Astrocyte (in vitro differentiated cells and primary cell): ENCODE measurements around the gene LIPT2. TPM values are rescaled to one million over a fixed set of nuclear protein-coding genes. Genes with fewer than 3 reads are reported as not detected.

Experiments used
- DNase-seq: peaks from one replicate; pipeline ENCODE4 v3.0.0-alpha.2; 2010; ENCODE audit warnings: low read depth
- FAIRE-seq: peaks from 2 replicates; lab custom pipeline; 2011; peaks lifted over from hg19 to GRCh38; lab: Jason Lieb, UNC
- H2AFZ ChIP-seq: 2 replicates; pipeline ENCODE4 v1.6.0; 2012; ENCODE audit warnings: low read depth, low read length, inconsistent platforms
- H3K27ac ChIP-seq: 2 replicates; pipeline ENCODE4 v1.5.1; 2011; ENCODE audit warnings: low read depth, low read length, inconsistent platforms
- H3K27me3 ChIP-seq: 2 replicates; pipeline ENCODE4 v1.6.0; 2011; ENCODE audit warnings: low read length, inconsistent platforms; ENCODE audit not compliant: insufficient read depth
- H3K36me3 ChIP-seq: 2 replicates; pipeline ENCODE4 v1.5.1; 2011; ENCODE audit warnings: low read length, inconsistent platforms; ENCODE audit not compliant: insufficient read depth
- H3K4me1 ChIP-seq: 2 replicates; pipeline ENCODE4 v1.5.1; 2011; ENCODE audit warnings: low read length, inconsistent platforms; ENCODE audit not compliant: insufficient read depth
- H3K4me2 ChIP-seq: 2 replicates; pipeline ENCODE4 v1.6.0; 2012; ENCODE audit warnings: low read length, inconsistent platforms
- H3K4me3 ChIP-seq: 2 replicates; pipeline ENCODE4 v1.5.1; 2011; ENCODE audit warnings: low read depth, mild to moderate bottlenecking, low read length, inconsistent platforms; ENCODE audit not compliant: insufficient read depth
- H3K79me2 ChIP-seq: 2 replicates; pipeline ENCODE4 v1.6.0; 2012; ENCODE audit warnings: mild to moderate bottlenecking, low read length, inconsistent platforms; ENCODE audit not compliant: insufficient read depth
- H3K9ac ChIP-seq: 2 replicates; pipeline ENCODE4 v1.6.0; 2012; ENCODE audit warnings: mild to moderate bottlenecking, low read length, inconsistent platforms
- H3K9me3 ChIP-seq: 2 replicates; pipeline ENCODE4 v1.5.1; 2012; ENCODE audit warnings: low read depth, mild to moderate bottlenecking, low read length, inconsistent platforms; ENCODE audit not compliant: insufficient read depth
- H4K20me1 ChIP-seq: 2 replicates; pipeline ENCODE4 v1.6.0; 2012; ENCODE audit warnings: low read length, inconsistent platforms; ENCODE audit not compliant: insufficient read depth
- H3K27ac Mint-ChIP-seq: one replicate; pipeline ENCODE4 v1.8.0; 2021; ENCODE audit warnings: mild to moderate bottlenecking, mixed read lengths; ENCODE audit not compliant: unreplicated experiment
- H3K27me3 Mint-ChIP-seq: one replicate; pipeline ENCODE4 v1.8.0; 2021; ENCODE audit warnings: low read depth, mixed read lengths; ENCODE audit not compliant: unreplicated experiment
- H3K36me3 Mint-ChIP-seq: one replicate; pipeline ENCODE4 v1.8.0; 2021; ENCODE audit warnings: low read depth, mixed read lengths; ENCODE audit not compliant: unreplicated experiment
- H3K4me1 Mint-ChIP-seq: one replicate; pipeline ENCODE4 v1.8.0; 2021; ENCODE audit warnings: low read depth, mixed read lengths; ENCODE audit not compliant: unreplicated experiment
- H3K4me3 Mint-ChIP-seq: one replicate; pipeline ENCODE4 v1.8.0; 2021; ENCODE audit warnings: mild to moderate bottlenecking, moderate library complexity, mixed read lengths; ENCODE audit not compliant: unreplicated experiment
- H3K9me3 Mint-ChIP-seq: one replicate; pipeline ENCODE4 v1.8.0; 2021; ENCODE audit warnings: mild to moderate bottlenecking, mixed read lengths; ENCODE audit not compliant: unreplicated experiment
- EZH2 ChIP-seq: IDR thresholded peaks from 2 replicates; pipeline ENCODE4 v1.6.1; 2012; ENCODE audit warnings: mild to moderate bottlenecking, low read length, inconsistent platforms; ENCODE audit not compliant: insufficient read depth
- total RNA-seq: library from RNA; stranded (reverse); gene quantifications from 2 replicates; pipeline ENCODE4 v1.2.1, GENCODE V29; 2021
- TF ChIP-seq, protein P1 (sequence below): IDR thresholded peaks from 2 replicates; pipeline ENCODE4 v1.5.1; 2011; ENCODE audit warnings: low read depth, mild to moderate bottlenecking, inconsistent platforms, low read length, moderate library complexity; ENCODE audit not compliant: insufficient read depth

The LIPT2 gene
- total RNA-seq, 1 donor from 2014 or later: 2.0 TPM

- Mint-ChIP-seq H3K36me3 (no peaks in the 10 kb centered on the region), H3K27ac (no peak overlapping the region), H3K9me3 (no peaks in the 10 kb centered on the region), H3K27me3 (peaks cover 12% of the 10 kb centered on the region), H3K4me1 (no peaks in the 10 kb centered on the region), H3K4me3 (no peak overlapping the region)
- no peak overlapping the region for H3K4me2 ChIP-seq
- no peaks in the 10 kb centered on the region for H3K36me3 ChIP-seq
- no peak overlapping the region for H3K9ac ChIP-seq
- H3K27ac ChIP-seq: no peak overlapping the region
- H3K4me1 ChIP-seq: no peaks in the 10 kb centered on the region
- H2AFZ ChIP-seq: no peak overlapping the region
- no peaks in the 10 kb centered on the region for H3K79me2 ChIP-seq
- no peaks in the 10 kb centered on the region for H4K20me1 ChIP-seq
- TF ChIP-seq, protein P1, sequence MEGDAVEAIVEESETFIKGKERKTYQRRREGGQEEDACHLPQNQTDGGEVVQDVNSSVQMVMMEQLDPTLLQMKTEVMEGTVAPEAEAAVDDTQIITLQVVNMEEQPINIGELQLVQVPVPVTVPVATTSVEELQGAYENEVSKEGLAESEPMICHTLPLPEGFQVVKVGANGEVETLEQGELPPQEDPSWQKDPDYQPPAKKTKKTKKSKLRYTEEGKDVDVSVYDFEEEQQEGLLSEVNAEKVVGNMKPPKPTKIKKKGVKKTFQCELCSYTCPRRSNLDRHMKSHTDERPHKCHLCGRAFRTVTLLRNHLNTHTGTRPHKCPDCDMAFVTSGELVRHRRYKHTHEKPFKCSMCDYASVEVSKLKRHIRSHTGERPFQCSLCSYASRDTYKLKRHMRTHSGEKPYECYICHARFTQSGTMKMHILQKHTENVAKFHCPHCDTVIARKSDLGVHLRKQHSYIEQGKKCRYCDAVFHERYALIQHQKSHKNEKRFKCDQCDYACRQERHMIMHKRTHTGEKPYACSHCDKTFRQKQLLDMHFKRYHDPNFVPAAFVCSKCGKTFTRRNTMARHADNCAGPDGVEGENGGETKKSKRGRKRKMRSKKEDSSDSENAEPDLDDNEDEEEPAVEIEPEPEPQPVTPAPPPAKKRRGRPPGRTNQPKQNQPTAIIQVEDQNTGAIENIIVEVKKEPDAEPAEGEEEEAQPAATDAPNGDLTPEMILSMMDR: no peak
- TF ChIP-seq EZH2: no peak
- no peaks in the 10 kb centered on the region for H3K9me3 ChIP-seq
- H3K4me3 ChIP-seq: no peak overlapping the region
- DNase-seq (no peak), FAIRE-seq (no peak)
- no peaks in the 10 kb centered on the region for H3K27me3 ChIP-seq
Observed at GRCh38 chr11:74478877-74479731, 14.4 kb downstream of the LIPT2 start.

DNA sequence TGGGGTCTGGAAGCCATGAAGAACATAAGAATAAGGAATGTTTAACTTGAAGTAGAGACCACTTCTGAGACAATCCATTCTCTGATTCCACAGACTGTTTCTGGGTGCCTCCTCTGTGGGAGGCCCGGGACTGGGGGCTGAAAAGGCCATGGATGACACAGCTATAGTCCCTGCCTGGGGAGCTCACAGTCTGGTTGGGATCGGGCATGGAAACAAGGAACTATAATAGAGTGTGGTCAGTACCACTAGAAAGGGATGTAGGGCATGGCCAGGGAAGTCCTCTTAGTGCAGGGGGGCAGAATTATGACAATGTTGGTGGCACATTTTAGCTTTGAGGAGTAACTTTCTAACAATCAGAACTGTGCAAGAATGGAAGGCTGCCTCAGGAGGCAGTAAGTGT, 17.0 kb downstream of the LIPT2 start:
- Mint-ChIP-seq H3K27ac (no peak overlapping the region), H3K4me1 (no peaks in the 10 kb centered on the region), H3K9me3 (peaks cover 3% of the 10 kb centered on the region), H3K4me3 (no peak overlapping the region), H3K27me3 (peaks cover 18% of the 10 kb centered on the region), H3K36me3 (peaks cover 1% of the 10 kb centered on the region)
- Histone ChIP-seq H3K27me3 (no peaks in the 10 kb centered on the region), H3K4me3 (no peak overlapping the region), H3K27ac (no peak overlapping the region), H3K9ac (no peak overlapping the region), H2AFZ (no peak overlapping the region), H4K20me1 (no peaks in the 10 kb centered on the region), H3K9me3 (no peaks in the 10 kb centered on the region), H3K79me2 (no peaks in the 10 kb centered on the region), H3K4me1 (no peaks in the 10 kb centered on the region), H3K4me2 (no peak overlapping the region), H3K36me3 (no peaks in the 10 kb centered on the region)
- DNase-seq (no peak), FAIRE-seq (no peak)
- TF ChIP-seq EZH2: no peak
- TF ChIP-seq, protein P1: no peak

GRCh38 chr11:74474316-74474715, 19.2 kb downstream of the LIPT2 start:
- Mint-ChIP-seq H3K27me3 (peaks cover 24% of the 10 kb centered on the region), H3K4me1 (no peaks in the 10 kb centered on the region), H3K4me3 (no peak overlapping the region), H3K9me3 (peaks cover 3% of the 10 kb centered on the region), H3K36me3 (peaks cover 1% of the 10 kb centered on the region), H3K27ac (no peak overlapping the region)
- Histone ChIP-seq H3K36me3 (no peaks in the 10 kb centered on the region), H3K9ac (no peak overlapping the region), H2AFZ (no peak overlapping the region), H3K27ac (no peak overlapping the region), H3K4me1 (no peaks in the 10 kb centered on the region), H3K9me3 (no peaks in the 10 kb centered on the region), H4K20me1 (no peaks in the 10 kb centered on the region), H3K27me3 (no peaks in the 10 kb centered on the region), H3K4me2 (no peak overlapping the region), H3K79me2 (no peaks in the 10 kb centered on the region), H3K4me3 (no peak overlapping the region)
- FAIRE-seq (no peak), DNase-seq (no peak)
- TF ChIP-seq, protein P1: no peak
- TF ChIP-seq EZH2: no peak
